Neural progenitor cell (in vitro differentiated cells): ENCODE results near the gene NKD2.

Source experiments
- CTCF ChIP-seq: fragments of 200-600 bp; sonication (generic); IDR thresholded peaks from 2 replicates; pipeline ENCODE4 v1.5.1; 2017; ENCODE audit warnings: antibody characterized with exemption, mild to moderate bottlenecking
- EZH2phosphoT487 ChIP-seq: fragments of 200-600 bp; sonication (generic); IDR thresholded peaks from 2 replicates; pipeline ENCODE4 v1.6.1; 2017; ENCODE audit warnings: antibody characterized with exemption

- no peak for TF ChIP-seq CTCF
- TF ChIP-seq EZH2phosphoT487, result no peak
Observed at GRCh38 chr5:1048162-1048721, 39.6 kb downstream of the NKD2 start.
